Neural crest cell (in vitro differentiated cells): ENCODE results near the gene CAPN12. TPM values are rescaled to one million over a fixed set of nuclear protein-coding genes. Genes with fewer than 3 reads are reported as not detected.
"Not testable (repeated sequence)": the region's sequence is repeated elsewhere in the genome, so short reads cannot be mapped to it uniquely, and the experiment has no call there.

Experiments used
- DNase-seq: peaks from one replicate; pipeline ENCODE4 v3.0.0; 2021; ENCODE audit warnings: low read depth, mixed read lengths, low spot score
- H3K27ac Mint-ChIP-seq: one replicate; pipeline ENCODE4 v1.8.0; 2021; ENCODE audit warnings: mild to moderate bottlenecking, mixed read lengths; ENCODE audit not compliant: unreplicated experiment
- H3K27me3 Mint-ChIP-seq: 2 replicates; pipeline ENCODE4 v1.8.0; 2021; ENCODE audit warnings: low read depth, mild to moderate bottlenecking, mixed read lengths
- H3K36me3 Mint-ChIP-seq: 2 replicates; pipeline ENCODE4 v1.8.0; 2021; ENCODE audit warnings: low read depth, mild to moderate bottlenecking, mixed read lengths
- H3K4me1 Mint-ChIP-seq: 2 replicates; pipeline ENCODE4 v1.8.0; 2021; ENCODE audit warnings: mixed read lengths
- H3K4me3 Mint-ChIP-seq: one replicate; pipeline ENCODE4 v1.8.0; 2021; ENCODE audit warnings: mild to moderate bottlenecking, mixed read lengths
- H3K9me3 Mint-ChIP-seq: 2 replicates; pipeline ENCODE4 v1.8.0; 2021; ENCODE audit warnings: mixed read lengths
- CTCF ChIP-seq: fragments of 200-600 bp; sonication (generic); conservative IDR thresholded peaks from 2 replicates; pipeline ENCODE4 v1.5.0; 2021; ENCODE audit warnings: antibody characterized with exemption, mild to moderate bottlenecking
- long read RNA-seq: library from polyadenylated mRNA; unstranded; transcript quantifications from one replicate; pipeline ENCODE4 v2.0.0, GENCODE V29; 2020
- total RNA-seq: library from RNA; stranded (reverse); gene quantifications from 2 replicates; pipeline ENCODE4 v1.2.1, GENCODE V29; 2021

CAPN12 gene
- not detected in 2 replicates for total RNA-seq
- long read RNA-seq: 0 reads

- Mint-ChIP-seq H3K27me3 (peaks cover 4% of the 10 kb centered on the region), H3K4me1 (no peaks in the 10 kb centered on the region), H3K9me3 (no peaks in the 10 kb centered on the region), H3K4me3 (no peak within 1 kb of the TSS), H3K36me3 (no peaks in the 10 kb centered on the region), H3K27ac (no peak within 1 kb of the TSS)
- TF ChIP-seq CTCF: no peak
- no peak for DNase-seq
These were observed at the start of gene CAPN12 for GRCh38 chr19:38744298-38744681. Gene CAPN12, minus strand, starts transcription at chr19:38744474. Its CDS starts 309 bp downstream, at chr19:38744165.

GRCh38 chr19:38793671-38794070 is 49.4 kb upstream of the CAPN12 start:
- peaks cover 6% of the 10 kb centered on the region for H3K27me3 Mint-ChIP-seq
- H3K4me3 Mint-ChIP-seq: no peak overlapping the region
- H3K9me3 Mint-ChIP-seq: peaks cover 2% of the 10 kb centered on the region
- no peak overlapping the region for H3K27ac Mint-ChIP-seq
- H3K4me1 Mint-ChIP-seq: peaks cover 4% of the 10 kb centered on the region
- no peak for DNase-seq
- no peak for TF ChIP-seq CTCF
- no peaks in the 10 kb centered on the region for H3K36me3 Mint-ChIP-seq

- peaks cover 6% of the 10 kb centered on the region for H3K27me3 Mint-ChIP-seq
- H3K36me3 Mint-ChIP-seq: no peaks in the 10 kb centered on the region
- TF ChIP-seq CTCF: no peak
- H3K9me3 Mint-ChIP-seq: peaks cover 2% of the 10 kb centered on the region
- peak overlapping the region; percentile 43 for H3K27ac Mint-ChIP-seq
- peaks cover 4% of the 10 kb centered on the region for H3K4me1 Mint-ChIP-seq
- H3K4me3 Mint-ChIP-seq: no peak overlapping the region
- DNase-seq: no peak
These were observed 48.9 kb upstream of the CAPN12 start for GRCh38 chr19:38793177-38793576.

GRCh38 chr19:38792250-38793111 is 48.2 kb upstream of the CAPN12 start:
- Mint-ChIP-seq H3K9me3 (peaks cover 2% of the 10 kb centered on the region), H3K4me1 (peaks cover 4% of the 10 kb centered on the region), H3K4me3 (no peak overlapping the region), H3K27ac (peak overlapping the region; percentile 43), H3K36me3 (no peaks in the 10 kb centered on the region), H3K27me3 (peaks cover 6% of the 10 kb centered on the region)
- peak; percentile 22 for TF ChIP-seq CTCF
- no peak for DNase-seq

GRCh38 chr19:38791451-38792064 is 47.3 kb upstream of the CAPN12 start:
- H3K36me3 Mint-ChIP-seq, H3K4me3 Mint-ChIP-seq, DNase-seq, H3K9me3 Mint-ChIP-seq, H3K27me3 Mint-ChIP-seq, H3K27ac Mint-ChIP-seq, H3K4me1 Mint-ChIP-seq: not testable (repeated sequence)

GRCh38 chr19:38790507-38791403 is 46.5 kb upstream of the CAPN12 start:
- not testable (repeated sequence) for H3K27me3 Mint-ChIP-seq, H3K9me3 Mint-ChIP-seq, H3K36me3 Mint-ChIP-seq, H3K4me3 Mint-ChIP-seq, H3K4me1 Mint-ChIP-seq, H3K27ac Mint-ChIP-seq, DNase-seq
